PC-3 (cell line): Measurements from ENCODE around the gene DCAF16.

Experiments used
- EZH2phosphoT487 ChIP-seq: fragments of 300-600 bp; sonication (generic); IDR thresholded peaks from 2 replicates; pipeline ENCODE4 v1.6.1; 2018; ENCODE audit warnings: mild to moderate bottlenecking, antibody characterized with exemption, low read length, borderline replicate concordance
- TF ChIP-seq, protein P1 (sequence below): fragments of 300-600 bp; sonication (generic); conservative IDR thresholded peaks from 2 replicates; pipeline ENCODE4 v1.5.1; 2017; ENCODE audit warnings: antibody characterized with exemption, low read depth, mild to moderate bottlenecking, low read length

DNA sequence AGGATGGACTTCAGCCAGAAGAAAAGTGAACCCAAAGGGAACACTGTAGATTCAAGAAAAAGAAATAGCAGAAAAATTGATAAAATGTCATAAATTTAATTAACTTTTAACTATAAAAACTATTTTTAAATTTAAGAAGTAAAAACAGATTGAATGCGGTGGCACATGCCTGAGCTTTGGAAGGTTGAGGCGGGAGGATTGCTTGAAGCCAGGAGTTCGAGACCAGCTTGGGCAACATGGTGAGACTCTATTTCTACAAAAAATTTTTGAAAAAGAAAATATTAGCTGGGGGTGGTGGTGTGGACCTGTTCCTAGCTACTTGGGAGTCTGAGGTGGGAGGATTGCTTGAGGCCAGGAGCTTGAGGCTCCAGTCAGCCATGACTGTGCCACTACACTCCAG, 32.1 kb downstream of the DCAF16 start:
- TF ChIP-seq EZH2phosphoT487: no peak
- TF ChIP-seq, protein P1, sequence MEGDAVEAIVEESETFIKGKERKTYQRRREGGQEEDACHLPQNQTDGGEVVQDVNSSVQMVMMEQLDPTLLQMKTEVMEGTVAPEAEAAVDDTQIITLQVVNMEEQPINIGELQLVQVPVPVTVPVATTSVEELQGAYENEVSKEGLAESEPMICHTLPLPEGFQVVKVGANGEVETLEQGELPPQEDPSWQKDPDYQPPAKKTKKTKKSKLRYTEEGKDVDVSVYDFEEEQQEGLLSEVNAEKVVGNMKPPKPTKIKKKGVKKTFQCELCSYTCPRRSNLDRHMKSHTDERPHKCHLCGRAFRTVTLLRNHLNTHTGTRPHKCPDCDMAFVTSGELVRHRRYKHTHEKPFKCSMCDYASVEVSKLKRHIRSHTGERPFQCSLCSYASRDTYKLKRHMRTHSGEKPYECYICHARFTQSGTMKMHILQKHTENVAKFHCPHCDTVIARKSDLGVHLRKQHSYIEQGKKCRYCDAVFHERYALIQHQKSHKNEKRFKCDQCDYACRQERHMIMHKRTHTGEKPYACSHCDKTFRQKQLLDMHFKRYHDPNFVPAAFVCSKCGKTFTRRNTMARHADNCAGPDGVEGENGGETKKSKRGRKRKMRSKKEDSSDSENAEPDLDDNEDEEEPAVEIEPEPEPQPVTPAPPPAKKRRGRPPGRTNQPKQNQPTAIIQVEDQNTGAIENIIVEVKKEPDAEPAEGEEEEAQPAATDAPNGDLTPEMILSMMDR: no peak
